GM21367 (cell line): ENCODE data around the gene RFNG.

Experiments
- ATAC-seq: cut with Tn5 transposase; IDR thresholded peaks from one replicate; pipeline ENCODE4 v1.9.1; 2021; ENCODE audit not compliant: unreplicated experiment

RFNG gene

GRCh38 chr17:82059272-82060000 is 7.8 kb upstream of the RFNG start:
- no peak for ATAC-seq

- ATAC-seq, result no peak
Observed at GRCh38 chr17:82058855-82059249, 7.2 kb upstream of the RFNG start.

- ATAC-seq, result no peak
Observed at GRCh38 chr17:82058230-82058854, 6.7 kb upstream of the RFNG start.

- no peak for ATAC-seq
Observed at GRCh38 chr17:82056729-82057621, 5.4 kb upstream of the RFNG start.

GRCh38 chr17:82055965-82056728 is 4.5 kb upstream of the RFNG start:
- no peak for ATAC-seq

GRCh38 chr17:82055023-82055964 is 3.7 kb upstream of the RFNG start:
- ATAC-seq, result no peak

GRCh38 chr17:82054351-82055022 is 2.9 kb upstream of the RFNG start:
- no peak for ATAC-seq

GRCh38 chr17:82053556-82054263 is 2.1 kb upstream of the RFNG start:
- ATAC-seq, result no peak

GRCh38 chr17:82053130-82053529 is 1.5 kb upstream of the RFNG start:
- ATAC-seq, result no peak

- no peak for ATAC-seq
Observed at GRCh38 chr17:82052638-82053059, 1.0 kb upstream of the RFNG start.

GRCh38 chr17:82050761-82051641 is 610 bp downstream of the RFNG start:
- no peak for ATAC-seq

- no peak for ATAC-seq
Observed at GRCh38 chr17:82050152-82050760, 1.4 kb downstream of the RFNG start.

GRCh38 chr17:82049521-82049971 is 2.1 kb downstream of the RFNG start:
- no peak for ATAC-seq

- no peak for ATAC-seq
Observed at GRCh38 chr17:82049106-82049505, 2.5 kb downstream of the RFNG start.

- no peak for ATAC-seq
Observed at GRCh38 chr17:82048571-82048971, 3.0 kb downstream of the RFNG start.

GRCh38 chr17:82047914-82048570 is 3.6 kb downstream of the RFNG start:
- ATAC-seq, result no peak

- no peak for ATAC-seq
Observed at GRCh38 chr17:82047379-82047778, 4.2 kb downstream of the RFNG start.
